ENCODE results near the gene DNASE1L1.

GRCh38 chrX:154360155-154360713 is 48.8 kb downstream of the DNASE1L1 start:
- TF ChIP-seq CTCF (IDR thresholded peaks at IDR 0.05), result no peak
- TF ChIP-seq POLR2AphosphoS5 (IDR thresholded peaks at IDR 0.05), result no peak
- TF ChIP-seq POLR2A (IDR thresholded peaks at IDR 0.05), result no peak

Data from transverse colon (tissue), 4 donors.